GM15510 (cell line): ENCODE data around the gene CRYGS.

Experiments used
- POLR2A ChIP-seq: IDR thresholded peaks from 3 replicates; pipeline ENCODE4 v1.6.1; 2011; ENCODE audit warnings: borderline replicate concordance; ENCODE audit not compliant: insufficient read length; ENCODE audit errors: extremely low read depth

Gene CRYGS

GRCh38 chr3:186492385-186492984 is 51.7 kb downstream of the CRYGS start:
- no peak for TF ChIP-seq POLR2A

DNA sequence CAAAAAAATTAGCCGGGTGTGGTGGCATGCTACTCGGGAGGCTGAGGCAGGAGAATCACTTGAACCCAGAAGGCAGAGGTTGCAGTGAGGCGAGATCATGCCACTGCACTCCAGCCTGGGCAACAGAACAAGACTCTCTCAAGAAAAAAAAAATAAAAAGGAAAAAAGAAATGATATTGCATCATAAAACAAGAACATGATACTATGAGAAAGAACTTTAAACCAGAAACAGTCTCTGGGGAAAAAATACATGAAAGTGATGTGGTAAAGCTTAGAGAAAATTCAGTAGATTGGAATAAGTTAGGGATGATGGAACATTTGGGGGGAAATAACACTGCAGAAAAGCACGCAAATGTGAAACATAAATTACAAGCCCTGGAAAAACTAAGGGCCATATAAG is 54.7 kb downstream of the CRYGS start:
- no peak for TF ChIP-seq POLR2A
